Breast epithelium (tissue), 4 donors: Measurements from ENCODE around the gene TESMIN. TPM values are rescaled to one million over a fixed set of nuclear protein-coding genes. Genes with fewer than 3 reads are reported as not detected.

Source experiments
- DNase-seq, 2 donors: peaks; one replicate each; pipeline ENCODE4 v3.0.0-alpha.2; 2019; ENCODE audit warnings: low spot score in 2 of 2
- H3K27ac ChIP-seq, 2 donors: fragments of 200-600 bp; sonication (generic) in 1 of 2; one replicate each; pipeline ENCODE4 v1.5.1; 2016 to 2019; ENCODE audit warnings: mild to moderate bottlenecking in 1 of 2
- H3K27me3 ChIP-seq, 2 donors: fragments of 200-600 bp; sonication (generic) in 1 of 2; one replicate each; pipeline versions ENCODE4 v1.5.1 to v1.6.0; 2017 to 2019; ENCODE audit warnings: control low read depth in 1 of 2, mild to moderate bottlenecking in 1 of 2
- H3K36me3 ChIP-seq: fragments of 200-600 bp; one replicate; pipeline ENCODE4 v1.5.1; 2019
- H3K4me1 ChIP-seq, 2 donors: fragments of 200-600 bp; sonication (generic); one replicate each; pipeline ENCODE4 v1.5.1; 2016 to 2019; ENCODE audit warnings: control low read depth in 1 of 2
- H3K4me3 ChIP-seq, 3 donors: fragments of 200-600 bp; sonication (generic); 1 replicate in 2 of 3; 2 replicates in 1 of 3; pipeline ENCODE4 v1.5.1; 2016 to 2019; ENCODE audit warnings: mild to moderate bottlenecking in 3 of 3, moderate library complexity in 2 of 3
- H3K9me3 ChIP-seq, 2 donors: fragments of 200-600 bp; sonication (generic) in 1 of 2; one replicate each; pipeline ENCODE4 v1.5.1; 2016 to 2019; ENCODE audit warnings: control low read depth in 1 of 2
- POLR2A ChIP-seq: fragments of 450-650 bp; IDR thresholded peaks from one replicate; pipeline ENCODE4 v1.6.1; 2016; ENCODE audit warnings: antibody characterized with exemption, mild to moderate bottlenecking, moderate library complexity
- POLR2AphosphoS5 ChIP-seq, 3 donors: sonication (generic); formaldehyde crosslinking; IDR thresholded peaks; one replicate each; pipeline ENCODE4 v1.6.1; 2017; ENCODE audit warnings: antibody characterized with exemption in 3 of 3
- intact Hi-C: fragments of 100-400 bp; cut with DNase I; formaldehyde crosslinking; loops from one replicate; pipeline ENCODE4 v1.15.1; 2023; ENCODE audit warnings: low total_unique reads
- total RNA-seq, 3 donors: library from RNA; depleted of rRNA; stranded (reverse); fragments of >200 nt; gene quantifications; one replicate each; pipeline ENCODE4 v1.1.0, GENCODE V29; 2016
- TF ChIP-seq, protein P1 (sequence below), 3 donors: fragments of 450-650 bp; IDR thresholded peaks; one replicate each; pipeline ENCODE4 v1.5.1; 2016 to 2017; ENCODE audit warnings: antibody characterized with exemption in 3 of 3, mild to moderate bottlenecking in 3 of 3, moderate library complexity in 3 of 3

TESMIN gene
- total RNA-seq, 3 donors from 2014 or later: 0.48 to 9.8 (median 6.9) TPM

GRCh38 chr11:68674461-68674860, 76.9 kb downstream of the TESMIN start:
- peaks cover 0 to 8% of the 10 kb centered on the region in 2 donors for H3K9me3 ChIP-seq
- no peaks in the 10 kb centered on the region for H3K27me3 ChIP-seq
- intact Hi-C loops: no loop called here
- H3K36me3 ChIP-seq: no peaks in the 10 kb centered on the region
- H3K27ac ChIP-seq: no peak overlapping the region
- TF ChIP-seq POLR2AphosphoS5 (IDR thresholded peaks at IDR 0.05): no peak
- TF ChIP-seq, protein P1, sequence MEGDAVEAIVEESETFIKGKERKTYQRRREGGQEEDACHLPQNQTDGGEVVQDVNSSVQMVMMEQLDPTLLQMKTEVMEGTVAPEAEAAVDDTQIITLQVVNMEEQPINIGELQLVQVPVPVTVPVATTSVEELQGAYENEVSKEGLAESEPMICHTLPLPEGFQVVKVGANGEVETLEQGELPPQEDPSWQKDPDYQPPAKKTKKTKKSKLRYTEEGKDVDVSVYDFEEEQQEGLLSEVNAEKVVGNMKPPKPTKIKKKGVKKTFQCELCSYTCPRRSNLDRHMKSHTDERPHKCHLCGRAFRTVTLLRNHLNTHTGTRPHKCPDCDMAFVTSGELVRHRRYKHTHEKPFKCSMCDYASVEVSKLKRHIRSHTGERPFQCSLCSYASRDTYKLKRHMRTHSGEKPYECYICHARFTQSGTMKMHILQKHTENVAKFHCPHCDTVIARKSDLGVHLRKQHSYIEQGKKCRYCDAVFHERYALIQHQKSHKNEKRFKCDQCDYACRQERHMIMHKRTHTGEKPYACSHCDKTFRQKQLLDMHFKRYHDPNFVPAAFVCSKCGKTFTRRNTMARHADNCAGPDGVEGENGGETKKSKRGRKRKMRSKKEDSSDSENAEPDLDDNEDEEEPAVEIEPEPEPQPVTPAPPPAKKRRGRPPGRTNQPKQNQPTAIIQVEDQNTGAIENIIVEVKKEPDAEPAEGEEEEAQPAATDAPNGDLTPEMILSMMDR (IDR thresholded peaks at IDR 0.05): no peak
- no peak for TF ChIP-seq POLR2A
- H3K4me1 ChIP-seq: no peaks in the 10 kb centered on the region
- H3K4me3 ChIP-seq: no peak overlapping the region
- DNase-seq: no peak

GRCh38 chr11:68673991-68674390, 77.3 kb downstream of the TESMIN start:
- intact Hi-C loops: no loop called here
- DNase-seq: no peak
- no peaks in the 10 kb centered on the region for H3K4me1 ChIP-seq

GRCh38 chr11:68673306-68673945, 77.9 kb downstream of the TESMIN start:
- H3K36me3 ChIP-seq: no peaks in the 10 kb centered on the region
- no peaks in the 10 kb centered on the region for H3K4me1 ChIP-seq
- H3K9me3 ChIP-seq: peaks cover 0 to 8% of the 10 kb centered on the region in 2 donors
- H3K4me3 ChIP-seq: no peak overlapping the region
- intact Hi-C loops: no loop called here
- no peaks in the 10 kb centered on the region for H3K27me3 ChIP-seq
- no peak for TF ChIP-seq POLR2AphosphoS5 (IDR thresholded peaks at IDR 0.05)
- TF ChIP-seq, protein P1 (IDR thresholded peaks at IDR 0.05): no peak
- no peak for TF ChIP-seq POLR2A
- DNase-seq: no peak
- H3K27ac ChIP-seq: no peak overlapping the region

More at GRCh38 chr11:68673991-68674390, 77.3 kb downstream of the TESMIN start:
- TF ChIP-seq POLR2A (no peak), POLR2AphosphoS5 (IDR thresholded peaks at IDR 0.05) (no peak)
- TF ChIP-seq, protein P1 (IDR thresholded peaks at IDR 0.05): no peak
- Histone ChIP-seq H3K9me3 (peaks cover 0 to 8% of the 10 kb centered on the region in 2 donors), H3K27me3 (no peaks in the 10 kb centered on the region), H3K4me3 (no peak overlapping the region), H3K27ac (no peak overlapping the region), H3K36me3 (no peaks in the 10 kb centered on the region)

GRCh38 chr11:68670208-68670992, 80.9 kb downstream of the TESMIN start:
- TF ChIP-seq POLR2A: no peak
- TF ChIP-seq POLR2AphosphoS5 (IDR thresholded peaks at IDR 0.05): no peak
- TF ChIP-seq, protein P1 (IDR thresholded peaks at IDR 0.05): no peak
- no peak for DNase-seq
- Histone ChIP-seq H3K27ac (no peak overlapping the region), H3K4me3 (no peak overlapping the region), H3K9me3 (peaks cover 0 to 8% of the 10 kb centered on the region in 2 donors), H3K4me1 (no peaks in the 10 kb centered on the region), H3K27me3 (peaks cover 0 to 5% of the 10 kb centered on the region in 2 donors), H3K36me3 (no peaks in the 10 kb centered on the region)
- intact Hi-C loops: no loop called here
